GM18526 (cell line): ENCODE results near the gene PLA2G15.

Source experiments
- POLR2A ChIP-seq: IDR thresholded peaks from 3 replicates; pipeline ENCODE4 v1.6.1; 2011; ENCODE audit not compliant: insufficient read length; ENCODE audit errors: extremely low read depth

Gene PLA2G15

GRCh38 chr16:68244903-68245853 is at the start of gene PLA2G15:
PLA2G15 (plus strand) TSS chr16:68245373; CDS start chr16:68245427, 54 bp downstream.
- peak; percentile 64 for TF ChIP-seq POLR2A

GRCh38 chr16:68197250-68197649 is 47.9 kb upstream of the PLA2G15 start:
- no peak for TF ChIP-seq POLR2A

- TF ChIP-seq POLR2A: no peak
Observed at GRCh38 chr16:68200088-68200783, 44.9 kb upstream of the PLA2G15 start.

GRCh38 chr16:68202091-68202519 is 43.1 kb upstream of the PLA2G15 start:
- TF ChIP-seq POLR2A: no peak

- TF ChIP-seq POLR2A: no peak
Observed at GRCh38 chr16:68206245-68206644, 38.9 kb upstream of the PLA2G15 start.

GRCh38 chr16:68214726-68215125 is 30.4 kb upstream of the PLA2G15 start:
- TF ChIP-seq POLR2A: no peak

- TF ChIP-seq POLR2A: no peak
Observed at GRCh38 chr16:68215302-68215701, 29.9 kb upstream of the PLA2G15 start.

- TF ChIP-seq POLR2A: no peak
Observed at GRCh38 chr16:68216240-68216639, 28.9 kb upstream of the PLA2G15 start.

- no peak for TF ChIP-seq POLR2A
Observed at GRCh38 chr16:68217506-68217905, 27.7 kb upstream of the PLA2G15 start.

- no peak for TF ChIP-seq POLR2A
Observed at GRCh38 chr16:68219725-68220351, 25.3 kb upstream of the PLA2G15 start.

GRCh38 chr16:68223072-68223471 is 22.1 kb upstream of the PLA2G15 start:
- TF ChIP-seq POLR2A: no peak

GRCh38 chr16:68226116-68226515 is 19.1 kb upstream of the PLA2G15 start:
- no peak for TF ChIP-seq POLR2A

GRCh38 chr16:68227183-68227793 is 17.9 kb upstream of the PLA2G15 start:
- TF ChIP-seq POLR2A: no peak

GRCh38 chr16:68227850-68228553 is 17.2 kb upstream of the PLA2G15 start:
- TF ChIP-seq POLR2A: no peak

- TF ChIP-seq POLR2A: no peak
Observed at GRCh38 chr16:68228652-68229051, 16.5 kb upstream of the PLA2G15 start.
